ENCODE data around the gene RUNX2. TPM values are rescaled to one million over a fixed set of nuclear protein-coding genes. Genes with fewer than 3 reads are reported as not detected.

Gene RUNX2
- polyA plus RNA-seq, 1 donor (not counting 4 experiments of a cell fraction or from before 2014, with no cell fraction given) = 1.4 TPM

GRCh38 chr6:45610832-45611231, 282.7 kb downstream of the RUNX2 start:
- TF ChIP-seq, protein P1, sequence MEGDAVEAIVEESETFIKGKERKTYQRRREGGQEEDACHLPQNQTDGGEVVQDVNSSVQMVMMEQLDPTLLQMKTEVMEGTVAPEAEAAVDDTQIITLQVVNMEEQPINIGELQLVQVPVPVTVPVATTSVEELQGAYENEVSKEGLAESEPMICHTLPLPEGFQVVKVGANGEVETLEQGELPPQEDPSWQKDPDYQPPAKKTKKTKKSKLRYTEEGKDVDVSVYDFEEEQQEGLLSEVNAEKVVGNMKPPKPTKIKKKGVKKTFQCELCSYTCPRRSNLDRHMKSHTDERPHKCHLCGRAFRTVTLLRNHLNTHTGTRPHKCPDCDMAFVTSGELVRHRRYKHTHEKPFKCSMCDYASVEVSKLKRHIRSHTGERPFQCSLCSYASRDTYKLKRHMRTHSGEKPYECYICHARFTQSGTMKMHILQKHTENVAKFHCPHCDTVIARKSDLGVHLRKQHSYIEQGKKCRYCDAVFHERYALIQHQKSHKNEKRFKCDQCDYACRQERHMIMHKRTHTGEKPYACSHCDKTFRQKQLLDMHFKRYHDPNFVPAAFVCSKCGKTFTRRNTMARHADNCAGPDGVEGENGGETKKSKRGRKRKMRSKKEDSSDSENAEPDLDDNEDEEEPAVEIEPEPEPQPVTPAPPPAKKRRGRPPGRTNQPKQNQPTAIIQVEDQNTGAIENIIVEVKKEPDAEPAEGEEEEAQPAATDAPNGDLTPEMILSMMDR (optimal IDR thresholded peaks at IDR 0.05 in 1 of 3, IDR thresholded peaks at IDR 0.05 in 1 of 3, conservative IDR thresholded peaks at IDR 0.05 in 1 of 3; ENCODE audit: extremely low read depth in 1 of 3, insufficient read depth in 2 of 3, low read length in 3 of 3) = no peak
- Histone ChIP-seq H3K4me2 (ENCODE audit: control insufficient read depth, extremely low read depth, insufficient read depth, low read depth, low read length) (no peak overlapping the region), H3K27ac (ENCODE audit: control insufficient read depth, insufficient read depth, low read length) (no peak overlapping the region), H3K79me2 (ENCODE audit: control insufficient read depth, insufficient read depth, low read length) (no peaks in the 10 kb centered on the region), H3K36me3 (ENCODE audit: control insufficient read depth in 2 of 2, extremely low read depth in 1 of 2, insufficient read depth in 2 of 2, low read length in 2 of 2) (no peaks in the 10 kb centered on the region), H3K27me3 (ENCODE audit: control insufficient read depth, extremely low read depth, insufficient read depth, low read length) (no peaks in the 10 kb centered on the region), H3K9ac (ENCODE audit: control insufficient read depth, extremely low read depth, insufficient read depth, low read length) (no peak overlapping the region), H3K4me3 (ENCODE audit: control insufficient read depth in 2 of 3, extremely low read depth in 1 of 3, insufficient read depth in 2 of 3, low read depth in 1 of 3, low read length in 3 of 3) (no peak overlapping the region), H4K20me1 (ENCODE audit: control insufficient read depth, extremely low read depth, insufficient read depth, low read length) (no peaks in the 10 kb centered on the region), H3K9me3 (ENCODE audit: control insufficient read depth, low read depth, low read length) (no peaks in the 10 kb centered on the region), H2AFZ (ENCODE audit: control insufficient read depth, low read length) (no peak overlapping the region), H3K4me1 (ENCODE audit: control insufficient read depth, extremely low read depth, insufficient read depth, low read length) (peaks cover 42% of the 10 kb centered on the region), H3K9me1 (ENCODE audit: control insufficient read depth, extremely low read depth, insufficient read depth, low read length) (peaks cover 3% of the 10 kb centered on the region)
- no peak for DNase-seq (ENCODE audit: low read depth, low spot score)
- FAIRE-seq = no peak
- dilution Hi-C loops (cut with MboI; ENCODE audit: extremely low pct_ligation_motif_present, low sequenced_read_pairs) = no loop called here

DNA sequence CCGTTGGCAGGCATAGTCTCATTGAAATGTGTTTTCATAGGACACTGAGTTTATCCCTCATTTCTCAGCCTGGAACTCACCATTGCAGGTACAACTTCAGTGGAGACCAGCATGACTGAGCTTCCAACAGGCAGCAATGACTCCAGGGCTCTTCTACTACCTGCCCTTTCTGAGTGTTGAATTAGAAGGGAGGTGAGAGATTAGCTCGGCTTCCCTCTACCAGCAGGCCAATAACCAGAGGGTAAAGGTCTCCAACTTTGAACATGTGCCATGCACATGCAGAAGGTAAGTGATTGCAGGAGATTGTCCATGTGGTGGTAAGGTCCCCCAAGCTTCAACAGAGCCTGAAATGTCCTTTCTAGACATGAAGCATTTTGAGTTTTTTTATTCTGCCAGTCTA, 283.4 kb downstream of the RUNX2 start:
- Histone ChIP-seq H3K27me3 (ENCODE audit: control insufficient read depth, extremely low read depth, insufficient read depth, low read length) (no peaks in the 10 kb centered on the region), H4K20me1 (ENCODE audit: control insufficient read depth, extremely low read depth, insufficient read depth, low read length) (no peaks in the 10 kb centered on the region), H3K9me1 (ENCODE audit: control insufficient read depth, extremely low read depth, insufficient read depth, low read length) (peaks cover 3% of the 10 kb centered on the region), H2AFZ (ENCODE audit: control insufficient read depth, low read length) (no peak overlapping the region), H3K9ac (ENCODE audit: control insufficient read depth, extremely low read depth, insufficient read depth, low read length) (no peak overlapping the region), H3K4me1 (ENCODE audit: control insufficient read depth, extremely low read depth, insufficient read depth, low read length) (peaks cover 42% of the 10 kb centered on the region), H3K4me2 (ENCODE audit: control insufficient read depth, extremely low read depth, insufficient read depth, low read depth, low read length) (no peak overlapping the region), H3K4me3 (ENCODE audit: control insufficient read depth in 2 of 3, extremely low read depth in 1 of 3, insufficient read depth in 2 of 3, low read depth in 1 of 3, low read length in 3 of 3) (no peak overlapping the region), H3K36me3 (ENCODE audit: control insufficient read depth in 2 of 2, extremely low read depth in 1 of 2, insufficient read depth in 2 of 2, low read length in 2 of 2) (no peaks in the 10 kb centered on the region), H3K79me2 (ENCODE audit: control insufficient read depth, insufficient read depth, low read length) (no peaks in the 10 kb centered on the region), H3K27ac (ENCODE audit: control insufficient read depth, insufficient read depth, low read length) (no peak overlapping the region), H3K9me3 (ENCODE audit: control insufficient read depth, low read depth, low read length) (no peaks in the 10 kb centered on the region)
- DNase-seq (ENCODE audit: low read depth, low spot score) (no peak), FAIRE-seq (no peak)
- dilution Hi-C loops (cut with MboI; ENCODE audit: extremely low pct_ligation_motif_present, low sequenced_read_pairs) = no loop called here
- TF ChIP-seq EZH2 (IDR thresholded peaks at IDR 0.05; ENCODE audit: low read length) = no peak
- TF ChIP-seq, protein P1 (optimal IDR thresholded peaks at IDR 0.05 in 1 of 3, IDR thresholded peaks at IDR 0.05 in 1 of 3, conservative IDR thresholded peaks at IDR 0.05 in 1 of 3; ENCODE audit: extremely low read depth in 1 of 3, insufficient read depth in 2 of 3, low read length in 3 of 3) = no peak
